ENCODE measurements around the gene F11.

The F11 gene

GRCh38 chr4:186250760-186251159, 15.2 kb upstream of the F11 start (continued):
- no peak for TF ChIP-seq TSHZ2 (CRISPR knock-in tag; IDR thresholded peaks at IDR 0.05)
- TF ChIP-seq ZNF70 (CRISPR knock-in tag; IDR thresholded peaks at IDR 0.05) = no peak
- no peak for TF ChIP-seq POU6F1 (CRISPR knock-in tag; IDR thresholded peaks at IDR 0.05; ENCODE audit: borderline replicate concordance, low read depth)
- no peak for TF ChIP-seq ARNTL (CRISPR knock-in tag; IDR thresholded peaks at IDR 0.05; ENCODE audit: borderline replicate concordance, low read depth)

- no peak for ATAC-seq
Measured at GRCh38 chr4:186255122-186255521, 10.9 kb upstream of the F11 start.

GRCh38 chr4:186258216-186258811, 7.7 kb upstream of the F11 start:
- TF ChIP-seq CREB5 (CRISPR knock-in tag; IDR thresholded peaks at IDR 0.05; ENCODE audit: low read depth) (no peak), RARB (CRISPR knock-in tag; IDR thresholded peaks at IDR 0.05) (no peak), ZNF565 (CRISPR knock-in tag; conservative IDR thresholded peaks at IDR 0.05; ENCODE audit: low read depth) (no peak), GLIS3 (CRISPR knock-in tag; IDR thresholded peaks at IDR 0.05) (no peak), ZNF8 (CRISPR knock-in tag; IDR thresholded peaks at IDR 0.05) (no peak), ZC3H10 (CRISPR knock-in tag; IDR thresholded peaks at IDR 0.05) (no peak), CSRNP3 (CRISPR knock-in tag; IDR thresholded peaks at IDR 0.05) (no peak), CSDC2 (CRISPR knock-in tag; IDR thresholded peaks at IDR 0.05) (no peak), POU6F1 (CRISPR knock-in tag; IDR thresholded peaks at IDR 0.05; ENCODE audit: borderline replicate concordance, low read depth) (no peak), TCF4 (CRISPR knock-in tag; IDR thresholded peaks at IDR 0.05; ENCODE audit: borderline replicate concordance) (no peak)
- ATAC-seq = no peak

More at GRCh38 chr4:186255122-186255521, 10.9 kb upstream of the F11 start:
- TF ChIP-seq PATZ1 (CRISPR knock-in tag; IDR thresholded peaks at IDR 0.05; ENCODE audit: borderline replicate concordance) = no peak
- TF ChIP-seq ZNF8 (CRISPR knock-in tag; IDR thresholded peaks at IDR 0.05) = no peak
- no peak for TF ChIP-seq PPARA (CRISPR knock-in tag; IDR thresholded peaks at IDR 0.05; ENCODE audit: borderline replicate concordance)
- no peak for TF ChIP-seq CSDC2 (CRISPR knock-in tag; IDR thresholded peaks at IDR 0.05)

- TF ChIP-seq TOX (CRISPR knock-in tag; IDR thresholded peaks at IDR 0.05; ENCODE audit: borderline replicate concordance) (no peak), GLIS3 (CRISPR knock-in tag; IDR thresholded peaks at IDR 0.05) (no peak), ZFP3 (CRISPR knock-in tag; IDR thresholded peaks at IDR 0.05) (no peak), RARB (CRISPR knock-in tag; IDR thresholded peaks at IDR 0.05) (no peak), ZNF70 (CRISPR knock-in tag; IDR thresholded peaks at IDR 0.05) (no peak), OSR1 (CRISPR knock-in tag; IDR thresholded peaks at IDR 0.05) (no peak), ZC3H10 (CRISPR knock-in tag; IDR thresholded peaks at IDR 0.05) (no peak), BACH2 (CRISPR knock-in tag; IDR thresholded peaks at IDR 0.05; ENCODE audit: borderline replicate concordance) (no peak), ZNF8 (CRISPR knock-in tag; IDR thresholded peaks at IDR 0.05) (no peak), TCF4 (CRISPR knock-in tag; IDR thresholded peaks at IDR 0.05; ENCODE audit: borderline replicate concordance) (no peak)
- no peak for ATAC-seq
Measured at GRCh38 chr4:186260117-186260503, 5.9 kb upstream of the F11 start.
